H9 (cell line): Measurements from ENCODE around the gene C11orf91. TPM values are rescaled to one million over a fixed set of nuclear protein-coding genes. Genes with fewer than 3 reads are reported as not detected.

Experiments
- DNase-seq: peaks from one replicate; pipeline ENCODE4 v3.0.0-alpha.2; 2017
- H2AFZ ChIP-seq: one replicate; pipeline ENCODE4 v1.6.1; 2013; ENCODE audit warnings: mild to moderate bottlenecking, low read length, control low read depth, moderate library complexity
- H2AK5ac ChIP-seq: 2 replicates; pipeline ENCODE4 v1.6.1; 2013; ENCODE audit warnings: low read length, control low read depth, mixed read lengths; ENCODE audit not compliant: insufficient read length
- H2BK120ac ChIP-seq: one replicate; pipeline ENCODE4 v1.6.1; 2013; ENCODE audit warnings: low read depth, mild to moderate bottlenecking, low read length, control low read depth, inconsistent platforms; ENCODE audit not compliant: poor library complexity, severe bottlenecking
- H2BK12ac ChIP-seq: 2 replicates; pipeline ENCODE4 v1.6.1; 2013; ENCODE audit warnings: low read length, control low read depth, mixed read lengths, low read depth; ENCODE audit not compliant: insufficient read length
- H2BK15ac ChIP-seq: 2 replicates; pipeline ENCODE4 v1.6.1; 2013; ENCODE audit warnings: low read depth, low read length, control low read depth
- H2BK20ac ChIP-seq: one replicate; pipeline ENCODE4 v1.6.1; 2013; ENCODE audit warnings: low read depth, mild to moderate bottlenecking, low read length, control low read depth, inconsistent platforms; ENCODE audit not compliant: poor library complexity, severe bottlenecking
- H2BK5ac ChIP-seq: 2 replicates; pipeline ENCODE4 v1.6.1; 2013; ENCODE audit warnings: low read length, control low read depth, mixed read lengths; ENCODE audit not compliant: insufficient read length
- H3K14ac ChIP-seq: 2 replicates; pipeline ENCODE4 v1.6.1; 2013; ENCODE audit warnings: low read length, control low read depth; ENCODE audit not compliant: insufficient read depth
- H3K18ac ChIP-seq: 2 replicates; pipeline ENCODE4 v1.6.1; 2013; ENCODE audit warnings: low read depth, mild to moderate bottlenecking, mixed read lengths, low read length, control low read depth; ENCODE audit not compliant: insufficient read length
- H3K23ac ChIP-seq: 2 replicates; pipeline ENCODE4 v1.6.1; 2013; ENCODE audit warnings: low read length, control low read depth, mixed read lengths, low read depth; ENCODE audit not compliant: insufficient read length
- H3K23me2 ChIP-seq: 2 replicates; pipeline ENCODE4 v1.6.1; 2013; ENCODE audit warnings: low read depth, mild to moderate bottlenecking, mixed read lengths, low read length, control low read depth; ENCODE audit not compliant: insufficient read length, poor library complexity, severe bottlenecking
- H3K27ac ChIP-seq: 2 replicates; pipeline ENCODE4 v1.5.1; 2013; ENCODE audit warnings: low read length, control low read depth, mixed read lengths, low read depth; ENCODE audit not compliant: insufficient read length
- H3K27me3 ChIP-seq: 2 replicates; pipeline ENCODE4 v1.6.1; 2013; ENCODE audit warnings: low read length, control low read depth, inconsistent platforms; ENCODE audit not compliant: insufficient read depth
- H3K4ac ChIP-seq: 2 replicates; pipeline ENCODE4 v1.6.1; 2013; ENCODE audit warnings: low read depth, mild to moderate bottlenecking, control low read depth, inconsistent platforms, low read length, moderate library complexity
- H3K4me1 ChIP-seq: 2 replicates; pipeline ENCODE4 v1.6.1; 2013; ENCODE audit warnings: low read length, control low read depth, inconsistent platforms; ENCODE audit not compliant: insufficient read depth
- H3K4me2 ChIP-seq: 2 replicates; pipeline ENCODE4 v1.6.1; 2013; ENCODE audit warnings: low read length, control low read depth, mixed read lengths; ENCODE audit not compliant: insufficient read length, insufficient read depth
- H3K56ac ChIP-seq: 2 replicates; pipeline ENCODE4 v1.6.1; 2013; ENCODE audit warnings: low read depth, mild to moderate bottlenecking, mixed read lengths, low read length, control low read depth; ENCODE audit not compliant: insufficient read length
- H3K79me1 ChIP-seq: 2 replicates; pipeline ENCODE4 v1.6.1; 2013; ENCODE audit warnings: low read depth, mild to moderate bottlenecking, moderate library complexity, low read length, control low read depth, inconsistent platforms; ENCODE audit not compliant: insufficient read depth, poor library complexity, severe bottlenecking
- H3K79me2 ChIP-seq: 2 replicates; pipeline ENCODE4 v1.6.1; 2013; ENCODE audit warnings: low read length, control low read depth, inconsistent platforms; ENCODE audit not compliant: insufficient read depth
- H3K9ac ChIP-seq: 2 replicates; pipeline ENCODE4 v1.6.1; 2013; ENCODE audit warnings: low read length, control low read depth, mixed read lengths; ENCODE audit not compliant: insufficient read length; ENCODE audit errors: extremely low read depth
- H3K9me3 ChIP-seq: one replicate; pipeline ENCODE4 v1.6.1; 2013; ENCODE audit warnings: low read depth, low read length, inconsistent platforms; ENCODE audit not compliant: control insufficient read depth
- H3T11ph ChIP-seq: one replicate; pipeline ENCODE4 v1.6.1; 2013; ENCODE audit warnings: mild to moderate bottlenecking, low read length, control low read depth, inconsistent platforms
- H4K20me1 ChIP-seq: one replicate; pipeline ENCODE4 v1.6.1; 2013; ENCODE audit not compliant: control insufficient read depth, insufficient read length, insufficient read depth
- H4K5ac ChIP-seq: 2 replicates; pipeline ENCODE4 v1.6.1; 2013; ENCODE audit warnings: low read depth, mild to moderate bottlenecking, mixed read lengths, low read length, control low read depth; ENCODE audit not compliant: insufficient read length
- H4K8ac ChIP-seq: replicated peaks from 2 replicates; pipeline ENCODE4 v1.6.1; 2013; ENCODE audit warnings: low read length, control low read depth, mixed read lengths, low read depth; ENCODE audit not compliant: insufficient read length
- H4K91ac ChIP-seq: 2 replicates; pipeline ENCODE4 v1.6.1; 2013; ENCODE audit warnings: low read depth, mild to moderate bottlenecking, moderate library complexity, mixed read lengths, low read length, control low read depth; ENCODE audit not compliant: insufficient read length
- H3K27ac Mint-ChIP-seq, 3 experiments: 2 replicates in 2 of 3; 3 replicates in 1 of 3; pipeline ENCODE4 v1.8.0; 2020 to 2021; ENCODE audit warnings: mixed read lengths in 3 of 3, mild to moderate bottlenecking in 1 of 3, moderate library complexity in 1 of 3
- H3K27me3 Mint-ChIP-seq: 2 replicates; pipeline ENCODE4 v1.8.0; 2021; ENCODE audit warnings: low read depth, mild to moderate bottlenecking, moderate library complexity, mixed read lengths
- H3K36me3 Mint-ChIP-seq, 3 experiments: 2 replicates in 2 of 3; 3 replicates in 1 of 3; pipeline ENCODE4 v1.8.0; 2020 to 2021; ENCODE audit warnings: low read depth in 3 of 3, mixed read lengths in 3 of 3; ENCODE audit not compliant: insufficient read depth in 1 of 3
- H3K4me1 Mint-ChIP-seq, 2 experiments: 2 replicates each; pipeline ENCODE4 v1.8.0; 2020; ENCODE audit warnings: mixed read lengths in 2 of 2
- H3K4me3 Mint-ChIP-seq, 2 experiments: 2 replicates in 1 of 2; 3 replicates in 1 of 2; pipeline ENCODE4 v1.8.0; 2020 to 2021; ENCODE audit warnings: mild to moderate bottlenecking in 2 of 2, mixed read lengths in 2 of 2, moderate library complexity in 1 of 2
- H3K9me3 Mint-ChIP-seq, 2 experiments: 2 replicates in 1 of 2; 3 replicates in 1 of 2; pipeline ENCODE4 v1.8.0; 2020; ENCODE audit warnings: mild to moderate bottlenecking in 2 of 2, mixed read lengths in 2 of 2, moderate library complexity in 1 of 2
- CTCF ChIP-seq: fragments of 200-600 bp; sonication (generic); conservative IDR thresholded peaks from 3 replicates; pipeline ENCODE4 v1.8.0; 2021; ENCODE audit warnings: antibody characterized with exemption, mild to moderate bottlenecking
- WGBS: extraction: QIAGEN DNeasy Blood & Tissue Kit; methylation state at CpG from one replicate; pipeline ENCODE4 v1.1.7; 2013; ENCODE audit warnings: missing lambda C conversion rate, low lambda C conversion rate, mixed read lengths; ENCODE audit not compliant: insufficient read length; ENCODE audit errors: extremely low coverage; 5-methylcytosine and 5-hydroxymethylcytosine counted together
- total RNA-seq: library from RNA; stranded (reverse); gene quantifications from 2 replicates; pipeline ENCODE4 v1.2.1, GENCODE V29; 2021

The C11orf91 gene
- total RNA-seq, 1 experiment from 2014 or later, result not detected

GRCh38 chr11:33691066-33691864 lies 9.4 kb downstream of the C11orf91 start:
- Histone ChIP-seq H4K20me1 (no peaks in the 10 kb centered on the region), H3K27me3 (no peaks in the 10 kb centered on the region), H3K4me1 (peaks cover 5% of the 10 kb centered on the region; the same call in 1 of the 2 replicates), H4K91ac (no peak overlapping the region), H3K79me2 (no peaks in the 10 kb centered on the region), H3K79me1 (no peaks in the 10 kb centered on the region), H2BK15ac (no peak overlapping the region), H3K23me2 (no peaks in the 10 kb centered on the region), H3K4me2 (no peak overlapping the region), H3K14ac (no peak overlapping the region), H3K9me3 (no peaks in the 10 kb centered on the region), H3K18ac (no peak overlapping the region), H2AK5ac (no peak overlapping the region), H3T11ph (no peak overlapping the region), H4K8ac (no peak overlapping the region), H2BK120ac (no peak overlapping the region), H3K4ac (no peak overlapping the region), H3K56ac (no peak overlapping the region), H4K5ac (no peak overlapping the region), H2BK20ac (no peak overlapping the region), H3K9ac (no peak overlapping the region), H3K23ac (no peak overlapping the region), H2AFZ (no peak overlapping the region), H3K27ac (no peak overlapping the region), H2BK12ac (no peak overlapping the region), H2BK5ac (no peak overlapping the region)
- Mint-ChIP-seq H3K27ac (peak overlapping the region in 1 of 3 experiments; percentile 32; a peak in 1 of 7 replicates), H3K9me3 (no peaks in the 10 kb centered on the region), H3K4me3 (no peak overlapping the region), H3K4me1 (peaks cover 39 to 45% of the 10 kb centered on the region in 2 experiments), H3K36me3 (no peaks in the 10 kb centered on the region), H3K27me3 (no peaks in the 10 kb centered on the region; the same call in 1 of the 2 replicates)
- no peak for DNase-seq
- no CpG with 5 or more reads among the region's 6 CpGs for WGBS
- no peak for TF ChIP-seq CTCF
